Measurements from ENCODE around the gene ARL1. TPM values are rescaled to one million over a fixed set of nuclear protein-coding genes. Genes with fewer than 3 reads are reported as not detected.

ARL1 gene
- total RNA-seq = 71.5 and 117 TPM in 2 replicates

GRCh38 chr12:101407436-101408345 lies at the start of gene ARL1:
Gene ARL1 (minus strand): TSS chr12:101407772. CDS start chr12:101407645, 127 bp downstream.

Other genes with a start within 250 kb of the ARL1 start
- gene SLC5A8, start 197.5 kb downstream of the ARL1 start, total RNA-seq = not detected in 2 replicates
- 9.1 and 11.4 TPM in 2 replicates for gene UTP20, start 127.7 kb downstream of the ARL1 start, total RNA-seq
- not detected in 2 replicates for gene SPIC, start 67.6 kb upstream of the ARL1 start, total RNA-seq
- not detected in 2 replicates for gene MYBPC1, start 187.2 kb upstream of the ARL1 start, total RNA-seq